Renal pelvis (tissue), 12 donors: ENCODE results near the gene DEFB127. TPM values are rescaled to one million over a fixed set of nuclear protein-coding genes. Genes with fewer than 3 reads are reported as not detected.
"Not testable (repeated sequence)": the region's sequence is repeated elsewhere in the genome, so short reads cannot be mapped to it uniquely, and the experiment has no call there.

ENCODE experiments used
- DNase-seq: peaks from one replicate; pipeline ENCODE4 v3.0.0-alpha.2; 2013
- long read RNA-seq, 16 experiments: transcript quantifications; one replicate each; lab custom pipeline, GENCODE V29; 2026
- polyA plus RNA-seq, 3 donors: library from polyadenylated mRNA; unstranded; fragments of 120-200 nt; gene quantifications; one replicate each; pipeline ENCODE4 v1.2.1, GENCODE V29; 2013; ENCODE audit not compliant: insufficient read length in 3 of 3

Gene DEFB127
- polyA plus RNA-seq = not detected
- long read RNA-seq, donor 1 = 0 reads
- long read RNA-seq, donor 2 = 0 reads
- long read RNA-seq, donor 3 = 0 reads
- long read RNA-seq, donor 4 = 0 reads
- long read RNA-seq, donor 5 = 0 reads
- long read RNA-seq, donor 6 = 0 reads
- long read RNA-seq, donor 7 = 0 reads
- long read RNA-seq, donor 8 = 0 reads
- long read RNA-seq, donor 9 = 0 reads
- long read RNA-seq, donor 10 = 0 reads
- long read RNA-seq, donor 11 = 0 reads
- long read RNA-seq, donor 12 = 0 reads
- long read RNA-seq, donor 13 = 0 reads
- long read RNA-seq, donor 14 = 0 reads
- long read RNA-seq, donor 15 = 0 reads
- long read RNA-seq, donor 16 = 0 reads

DNA sequence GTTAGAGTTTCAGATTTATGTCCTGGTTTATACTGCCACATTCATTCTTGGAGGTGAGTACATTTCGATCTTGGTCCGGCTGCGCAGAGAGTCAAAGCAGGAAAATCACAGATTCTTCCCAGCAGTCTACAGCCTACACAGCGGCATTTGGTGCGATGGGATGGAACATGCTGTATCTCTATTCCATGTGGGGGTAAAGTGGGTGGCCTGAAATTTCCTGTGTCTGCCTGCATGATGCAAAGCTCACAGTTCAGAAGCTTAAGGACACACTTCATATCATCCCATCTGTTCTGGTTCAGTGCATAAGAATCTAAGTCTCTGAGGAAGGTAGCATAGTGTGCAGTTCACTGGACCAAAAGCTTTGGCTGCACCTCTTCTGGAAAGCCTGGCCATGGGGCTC lies at the start of gene DEFB127:
Gene DEFB127 (plus strand): TSS at position 301 of the 400 bp plus-strand sequence. CDS start 91 bp downstream, at position 392.
- DNase-seq = no peak

GRCh38 chr20:112396-112795 lies 44.9 kb upstream of the DEFB127 start:
- no peak for DNase-seq

GRCh38 chr20:117518-117917 lies 39.7 kb upstream of the DEFB127 start:
- no peak for DNase-seq

GRCh38 chr20:129786-130323 lies 27.4 kb upstream of the DEFB127 start:
- not testable (repeated sequence) for DNase-seq

DNA sequence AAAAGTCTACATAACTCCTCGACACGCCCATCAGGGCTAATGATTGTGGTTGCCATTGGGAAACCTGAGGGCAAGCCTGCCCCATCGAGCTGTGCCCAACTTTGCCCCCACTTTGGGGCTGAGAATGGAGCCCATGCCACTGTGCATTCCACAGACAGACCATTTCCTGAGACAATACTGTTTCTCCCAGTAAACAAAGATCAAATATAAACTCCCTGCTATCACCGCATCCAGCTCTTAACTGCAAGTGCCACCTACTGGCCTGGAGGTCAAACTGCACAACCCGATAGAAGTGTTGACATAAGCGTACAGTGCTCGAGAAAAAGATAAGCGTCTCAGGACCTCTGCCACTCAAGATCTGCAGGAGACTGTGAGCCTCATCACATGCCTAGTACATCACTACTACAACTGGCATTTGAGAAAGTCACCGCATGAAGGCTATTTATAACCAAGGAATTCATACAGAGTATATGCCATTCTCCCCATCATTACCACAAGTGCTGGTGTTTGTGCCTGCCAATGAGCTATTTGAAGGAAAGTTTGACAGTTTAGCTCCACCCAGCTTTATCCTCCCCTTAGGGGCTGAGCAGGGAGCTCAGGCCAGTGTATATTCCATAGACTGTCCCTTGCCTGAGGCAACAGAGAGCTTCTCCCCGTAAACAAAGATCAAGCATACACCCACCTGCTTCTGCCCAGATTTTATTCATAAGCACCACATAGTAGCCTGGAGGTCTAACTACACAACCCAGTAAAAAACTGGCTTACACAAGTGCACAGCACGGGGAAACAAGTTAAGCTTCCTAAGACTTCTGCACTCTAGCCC lies 19.4 kb upstream of the DEFB127 start:
- DNase-seq = no peak

- no peak for DNase-seq
Observed at GRCh38 chr20:142290-142689, 15.0 kb upstream of the DEFB127 start, which contains the start of gene DEFB126. Gene DEFB126, plus strand, starts transcription at chr20:142590. Its CDS starts 39 bp downstream, at chr20:142629.

GRCh38 chr20:145877-146276 lies 11.4 kb upstream of the DEFB127 start:
- no peak for DNase-seq

DNA sequence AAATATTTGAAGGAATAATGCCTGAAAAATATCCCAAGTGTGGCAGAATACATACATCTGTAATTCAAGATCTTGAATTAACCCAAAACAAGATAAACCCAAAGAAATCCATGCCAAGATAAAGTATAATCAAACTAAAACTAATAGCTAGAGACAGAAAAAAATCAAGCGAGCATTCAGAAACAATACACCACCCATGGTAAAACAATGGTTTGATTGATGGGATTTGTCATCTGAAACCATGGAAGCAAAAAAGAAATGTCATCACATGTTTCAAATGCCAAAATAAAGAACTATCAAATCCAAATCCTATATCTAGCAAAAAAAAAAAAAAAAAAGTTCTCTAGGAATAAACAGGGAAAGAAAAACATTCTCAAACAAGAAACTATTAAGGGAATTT lies 5.1 kb upstream of the DEFB127 start:
- DNase-seq = no peak

GRCh38 chr20:164618-165017 lies 7.4 kb downstream of the DEFB127 start:
- no peak for DNase-seq

DNA sequence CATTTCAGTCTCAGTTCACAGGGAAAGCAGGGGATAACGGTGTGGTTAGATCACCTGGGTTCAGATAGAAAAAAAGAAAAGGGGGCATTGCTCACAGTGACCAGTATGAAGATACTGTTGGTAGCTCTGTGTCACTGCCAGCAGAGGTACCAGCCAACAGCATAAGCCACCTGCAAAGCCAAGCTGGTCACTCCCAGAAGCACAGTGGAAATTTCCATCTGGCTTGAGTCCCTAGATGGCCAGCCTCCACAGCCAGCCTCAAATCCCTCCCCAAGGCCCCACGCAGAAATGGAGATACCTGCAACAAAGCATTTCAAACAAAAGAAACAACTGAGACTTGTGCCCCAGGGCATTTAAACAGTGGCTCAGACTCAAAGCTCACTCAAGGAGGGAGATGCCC lies 11.6 kb downstream of the DEFB127 start:
- no peak for DNase-seq

- DNase-seq = no peak
Observed at GRCh38 chr20:184288-184687, 27.0 kb downstream of the DEFB127 start.

GRCh38 chr20:187733-188132 lies 30.5 kb downstream of the DEFB127 start:
- no peak for DNase-seq

- no peak for DNase-seq
Observed at GRCh38 chr20:189611-190010, 32.4 kb downstream of the DEFB127 start, which contains the start of gene DEFB128. Gene DEFB128, minus strand, starts transcription at chr20:189711. Its CDS starts 88 bp downstream, at chr20:189623.

DNA sequence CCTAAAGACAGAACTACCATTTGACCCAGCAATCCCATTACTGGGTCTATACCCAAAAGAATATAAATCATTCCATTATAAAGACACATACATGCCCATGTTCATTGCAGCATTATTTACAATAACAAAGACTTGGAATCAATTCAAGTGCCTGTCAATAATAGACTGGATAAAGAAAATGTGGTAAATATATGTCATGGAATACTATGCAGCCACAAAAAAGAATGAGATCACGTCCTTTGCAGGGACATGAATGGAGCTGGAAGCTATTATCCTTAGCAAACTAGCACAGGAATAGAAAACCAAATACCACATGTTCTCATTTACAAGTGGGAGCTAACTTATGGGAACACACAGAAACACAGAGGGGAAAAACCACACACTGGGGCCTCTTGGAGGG lies 41.0 kb downstream of the DEFB127 start:
- DNase-seq = no peak

- DNase-seq = no peak
Observed at GRCh38 chr20:199996-200395, 42.7 kb downstream of the DEFB127 start.

DNA sequence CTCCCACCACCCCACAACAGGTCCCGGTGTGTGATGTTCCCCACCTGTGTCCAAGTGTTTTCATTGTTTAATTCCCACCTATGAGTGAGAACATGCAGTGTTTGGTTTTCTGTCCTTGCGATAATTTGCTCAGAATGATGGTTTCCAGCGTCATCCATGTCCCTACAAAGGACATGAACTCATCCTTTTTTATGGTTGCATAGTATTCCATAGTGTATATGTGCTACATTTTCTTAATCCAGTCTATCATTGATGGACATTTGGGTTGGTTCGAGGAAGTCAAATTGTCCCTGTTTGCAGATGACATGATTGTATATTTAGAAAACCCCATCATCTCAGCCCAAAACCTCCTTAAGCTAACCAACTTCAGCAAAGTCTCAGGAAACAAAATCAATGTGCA lies 46.4 kb downstream of the DEFB127 start:
- DNase-seq = not testable (repeated sequence)

Other genes starting within 250 kb of the DEFB127 start
- not detected for gene DEFB125, start 69.8 kb upstream of the DEFB127 start, polyA plus RNA-seq
- not detected for gene DEFB126, start 14.9 kb upstream of the DEFB127 start, polyA plus RNA-seq
- gene DEFB128, start 32.3 kb downstream of the DEFB127 start, polyA plus RNA-seq = not detected
- not detected for gene DEFB129, start 69.8 kb downstream of the DEFB127 start, polyA plus RNA-seq
- not detected for gene DEFB132, start 100.3 kb downstream of the DEFB127 start, polyA plus RNA-seq
- gene C20orf96, start 133.3 kb downstream of the DEFB127 start, polyA plus RNA-seq = 10 to 100 TPM; 37.1 to 45.2 (median 40.2) TPM
- 10 to 100 TPM; 43.1 to 58.2 (median 46.7) TPM for gene ZCCHC3, start 140.1 kb downstream of the DEFB127 start, polyA plus RNA-seq
- gene SOX12, start 168.1 kb downstream of the DEFB127 start, polyA plus RNA-seq = 10 to 100 TPM; 36.4 to 45.5 (median 41.3) TPM
- 10 to 100 TPM; 50.4 to 57.5 (median 54.9) TPM for gene NRSN2, start 189.7 kb downstream of the DEFB127 start, polyA plus RNA-seq
- gene TRIB3, start 223.3 kb downstream of the DEFB127 start, polyA plus RNA-seq = 1 to 10 TPM; 4.1 to 5.1 (median 4.2) TPM